ENCODE results near the gene FSCN2. TPM values are rescaled to one million over a fixed set of nuclear protein-coding genes. Genes with fewer than 3 reads are reported as not detected.

The FSCN2 gene
- total RNA-seq, 1 donor from 2014 or later = 1.6 TPM

- no peak for ATAC-seq
- intact Hi-C loops (cut with DNase I) = no loop called here
- no peak for DNase-seq (ENCODE audit: low spot score)
Observed at GRCh38 chr17:81564778-81565177, 36.6 kb downstream of the FSCN2 start.

- no peak for DNase-seq (ENCODE audit: low spot score)
Observed at GRCh38 chr17:81565231-81565630, 37.1 kb downstream of the FSCN2 start.

GRCh38 chr17:81566461-81567126 is 38.4 kb downstream of the FSCN2 start:
- DNase-seq (ENCODE audit: low spot score) (peak; percentile 85), ATAC-seq (peak; percentile 84)
- intact Hi-C loops (cut with DNase I) = no loop called here

More at GRCh38 chr17:81565231-81565630, 37.1 kb downstream of the FSCN2 start:
- no peak for ATAC-seq
- intact Hi-C loops (cut with DNase I) = no loop called here

- DNase-seq (ENCODE audit: low spot score) (no peak), ATAC-seq (no peak)
- intact Hi-C loops (cut with DNase I) = no loop called here
Observed at GRCh38 chr17:81567191-81567590, 39.0 kb downstream of the FSCN2 start.

GRCh38 chr17:81568416-81568815 is 40.2 kb downstream of the FSCN2 start:
- intact Hi-C loops (cut with DNase I) = no loop called here
- no peak for DNase-seq (ENCODE audit: low spot score)
- ATAC-seq = no peak

GRCh38 chr17:81569986-81570514 is 41.9 kb downstream of the FSCN2 start:
- intact Hi-C loops (cut with DNase I) = no loop called here
- DNase-seq (ENCODE audit: low spot score) = no peak
- ATAC-seq = no peak

GRCh38 chr17:81570964-81571363 is 42.8 kb downstream of the FSCN2 start:
- DNase-seq (ENCODE audit: low spot score) (no peak), ATAC-seq (no peak)
- intact Hi-C loops (cut with DNase I) = no loop called here

GRCh38 chr17:81572563-81573168 is 44.5 kb downstream of the FSCN2 start:
- DNase-seq (ENCODE audit: low spot score) = no peak
- intact Hi-C loops (cut with DNase I) = no loop called here
- no peak for ATAC-seq

GRCh38 chr17:81573794-81574642 is 45.8 kb downstream of the FSCN2 start:
- intact Hi-C loops (cut with DNase I) = no loop called here
- ATAC-seq = no peak
- no peak for DNase-seq (ENCODE audit: low spot score)

- intact Hi-C loops (cut with DNase I) = no loop called here
- ATAC-seq (no peak), DNase-seq (ENCODE audit: low spot score) (no peak)
Observed at GRCh38 chr17:81574643-81574956, 46.4 kb downstream of the FSCN2 start.

GRCh38 chr17:81575836-81576235 is 47.7 kb downstream of the FSCN2 start:
- intact Hi-C loops (cut with DNase I) = no loop called here
- DNase-seq (ENCODE audit: low spot score) = no peak
- ATAC-seq = no peak

- no peak for DNase-seq (ENCODE audit: low spot score)
- intact Hi-C loops (cut with DNase I) = no loop called here
- peak; percentile 52 for ATAC-seq
Observed at GRCh38 chr17:81576621-81577277, 48.6 kb downstream of the FSCN2 start.

GRCh38 chr17:81577278-81578000 is 49.3 kb downstream of the FSCN2 start:
- no peak for DNase-seq (ENCODE audit: low spot score)
- ATAC-seq = peak; percentile 43
- intact Hi-C loops (cut with DNase I) = no loop called here

GRCh38 chr17:81578038-81578441 is 49.9 kb downstream of the FSCN2 start:
- DNase-seq (ENCODE audit: low spot score) (no peak), ATAC-seq (no peak)
- intact Hi-C loops (cut with DNase I) = no loop called here

- DNase-seq (ENCODE audit: low spot score) (no peak), ATAC-seq (no peak)
- intact Hi-C loops (cut with DNase I) = no loop called here
Observed at GRCh38 chr17:81578561-81579225, 50.5 kb downstream of the FSCN2 start.

- ATAC-seq (no peak), DNase-seq (ENCODE audit: low spot score) (no peak)
- intact Hi-C loops (cut with DNase I) = no loop called here
Observed at GRCh38 chr17:81579298-81579697, 51.1 kb downstream of the FSCN2 start.

- intact Hi-C loops (cut with DNase I) = no loop called here
- ATAC-seq = no peak
- DNase-seq (ENCODE audit: low spot score) = no peak
Observed at GRCh38 chr17:81579821-81580321, 51.7 kb downstream of the FSCN2 start.

- intact Hi-C loops (cut with DNase I) = no loop called here
- no peak for ATAC-seq
- no peak for DNase-seq (ENCODE audit: low spot score)
Observed at GRCh38 chr17:81580481-81580880, 52.3 kb downstream of the FSCN2 start.

Data from sciatic nerve (tissue), 2 donors.